GM21381 (cell line): Measurements from ENCODE around the gene PCDH12.

Source experiments
- ATAC-seq: cut with Tn5 transposase; IDR thresholded peaks from one replicate; pipeline ENCODE4 v1.9.1; 2021; ENCODE audit warnings: mild to moderate bottlenecking, moderate library complexity; ENCODE audit not compliant: unreplicated experiment

PCDH12 gene

DNA sequence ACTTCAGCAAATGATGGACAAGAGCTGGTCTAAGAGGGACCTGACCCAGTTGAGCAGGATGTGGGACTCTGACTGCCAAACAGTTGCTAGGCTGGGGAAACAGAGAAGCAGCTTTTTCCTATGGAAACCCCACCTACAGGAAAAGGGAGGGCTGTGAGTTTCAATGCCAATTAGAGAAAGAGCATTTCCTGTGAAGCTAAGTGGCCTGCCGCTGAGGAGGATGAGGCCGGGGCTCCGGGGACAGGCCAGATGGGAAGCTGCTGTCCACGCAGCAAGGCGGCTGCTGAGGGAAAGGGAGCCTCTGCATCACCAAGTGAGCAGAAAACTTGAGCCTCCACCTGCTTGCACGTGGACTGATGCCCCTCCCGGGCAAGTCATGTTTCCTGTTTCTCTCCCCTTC lies at the start of gene PCDH12:
Gene PCDH12 (minus strand): TSS at position 90 of the 400 bp plus-strand sequence. CDS start 351 bp downstream, outside the sequence.
- ATAC-seq: no peak

DNA sequence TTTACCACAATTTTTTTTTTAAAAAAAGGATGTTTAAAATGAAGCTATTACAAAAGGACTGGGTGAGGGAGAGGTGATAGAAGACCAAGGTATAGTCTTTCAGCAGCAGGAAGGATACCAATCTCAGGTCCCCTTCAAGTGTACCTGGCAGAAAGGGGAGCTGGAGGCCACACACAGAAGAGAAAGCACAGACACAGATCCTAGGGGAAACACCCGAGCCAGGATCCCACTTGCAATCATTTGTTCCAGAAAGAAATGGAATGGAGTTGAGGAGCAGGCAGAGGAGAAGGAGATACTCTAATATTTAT lies 49.2 kb upstream of the PCDH12 start:
- ATAC-seq: no peak

DNA sequence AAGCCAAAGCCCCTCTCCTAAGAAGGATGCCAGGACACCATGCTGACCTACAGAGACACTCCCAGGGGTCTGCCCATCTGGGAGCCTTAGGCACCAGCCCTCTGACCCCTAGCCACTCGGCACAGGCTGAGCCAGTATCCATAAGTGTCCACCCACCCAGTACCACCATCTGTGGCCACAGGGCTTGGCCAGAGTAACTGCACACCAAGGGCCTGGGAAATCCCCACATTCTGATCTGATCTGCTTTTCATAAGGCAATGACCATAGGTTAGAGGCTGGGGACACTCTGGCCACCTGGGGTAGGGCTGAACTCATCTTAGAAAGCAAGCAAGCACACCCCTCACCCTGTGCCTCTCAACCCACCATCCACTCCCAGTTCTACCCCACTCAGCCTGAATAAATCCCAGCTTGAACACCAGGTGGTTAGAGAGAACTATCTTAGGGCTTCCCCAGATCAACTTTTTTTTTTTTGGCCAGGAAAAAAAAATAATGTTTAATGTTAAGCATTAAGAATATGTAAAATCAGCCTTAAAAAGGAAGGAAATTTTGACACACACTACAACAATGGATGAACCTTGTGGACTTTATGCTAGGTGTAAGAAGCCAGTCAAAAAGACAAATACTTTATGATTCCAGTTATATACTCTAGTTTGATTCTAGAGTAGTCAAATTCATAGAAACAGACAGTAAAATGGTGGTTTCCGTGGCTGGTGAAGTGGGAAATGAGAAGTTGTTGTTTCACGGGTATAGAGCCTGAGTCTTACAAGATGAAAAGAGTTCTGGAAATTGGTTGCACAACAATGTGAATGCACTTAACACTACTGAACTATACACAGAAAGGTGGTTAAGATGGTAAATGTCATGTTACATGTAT lies 48.6 kb upstream of the PCDH12 start:
- ATAC-seq: no peak

DNA sequence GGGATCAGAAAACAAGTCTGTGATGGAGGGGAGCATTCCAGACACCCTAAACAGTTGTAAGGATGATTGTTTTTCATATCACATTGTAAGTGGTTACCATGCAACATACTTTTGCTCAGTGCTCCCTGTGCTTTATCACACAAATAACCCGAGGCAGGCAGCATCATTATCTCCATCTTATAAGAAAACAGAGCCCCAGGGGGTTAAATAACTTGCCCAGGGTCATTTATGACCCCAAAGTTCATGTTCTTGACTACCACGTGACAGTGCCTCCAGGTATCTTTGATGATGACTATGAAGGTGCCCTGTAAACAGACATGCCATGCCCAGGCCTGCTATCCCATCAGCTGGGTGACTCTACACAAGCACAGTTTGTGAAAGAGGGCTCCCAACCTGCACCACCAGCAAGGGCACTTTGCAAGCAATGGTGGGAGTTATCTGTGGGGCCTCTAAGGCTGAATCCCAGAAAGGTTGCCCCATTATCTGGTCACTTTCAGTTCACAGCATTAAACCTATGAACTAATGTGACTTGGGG lies 45.3 kb upstream of the PCDH12 start:
- ATAC-seq: no peak

DNA sequence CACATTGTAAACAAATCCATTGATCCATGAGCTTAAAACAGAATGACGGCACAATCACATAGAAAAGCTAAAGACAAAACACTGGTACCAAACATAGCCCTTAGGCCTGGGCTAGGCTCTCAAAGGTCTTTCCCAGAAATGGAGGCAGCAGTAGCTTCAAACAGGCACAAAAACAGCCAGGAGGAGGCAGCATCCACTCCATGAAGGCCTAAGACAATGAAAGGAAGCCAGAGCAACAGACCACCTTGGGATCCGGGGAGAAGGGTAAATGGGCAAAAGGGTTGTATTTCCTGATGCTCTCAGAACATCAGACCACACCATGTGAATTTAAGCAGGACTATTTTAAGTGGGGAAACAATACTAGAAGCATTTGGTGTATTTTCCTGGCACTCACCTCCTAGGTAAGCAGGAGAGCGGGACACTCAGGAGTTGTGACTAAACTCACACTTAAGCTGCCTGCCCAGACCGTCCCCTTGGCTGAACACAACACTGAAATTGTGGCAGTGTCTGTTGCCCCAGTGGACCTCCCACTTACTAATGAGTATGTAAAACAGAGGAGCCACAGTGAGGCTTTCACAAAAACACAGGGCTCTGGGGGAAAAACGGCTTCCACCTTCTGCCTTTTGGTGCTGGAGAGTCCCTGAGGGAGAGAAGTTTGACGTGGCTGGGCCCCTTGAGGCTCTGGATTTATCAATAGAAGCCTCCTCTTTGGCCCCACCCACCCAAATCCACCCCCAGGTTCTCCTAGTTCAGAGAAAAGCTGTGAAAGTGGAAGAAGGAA lies 42.9 kb upstream of the PCDH12 start:
- no peak for ATAC-seq

DNA sequence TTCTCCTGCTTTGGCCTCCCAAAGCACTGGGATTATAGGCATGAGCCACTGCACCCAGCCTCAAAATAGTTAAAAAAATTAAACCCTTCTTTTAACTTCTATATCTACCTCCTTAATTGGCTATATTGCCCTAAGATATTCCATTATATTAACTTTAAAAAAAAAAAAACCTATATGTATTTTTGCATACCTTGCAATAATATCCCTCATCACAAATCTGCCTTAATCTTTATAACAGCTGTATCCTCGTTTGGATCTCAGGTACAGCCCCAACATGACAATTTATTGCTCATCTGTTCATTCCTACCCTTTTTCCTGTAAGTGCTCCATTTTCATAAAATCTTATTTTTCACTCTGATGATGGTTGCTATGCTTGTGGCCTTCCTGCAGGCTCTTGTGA lies 42.2 kb upstream of the PCDH12 start:
- no peak for ATAC-seq

DNA sequence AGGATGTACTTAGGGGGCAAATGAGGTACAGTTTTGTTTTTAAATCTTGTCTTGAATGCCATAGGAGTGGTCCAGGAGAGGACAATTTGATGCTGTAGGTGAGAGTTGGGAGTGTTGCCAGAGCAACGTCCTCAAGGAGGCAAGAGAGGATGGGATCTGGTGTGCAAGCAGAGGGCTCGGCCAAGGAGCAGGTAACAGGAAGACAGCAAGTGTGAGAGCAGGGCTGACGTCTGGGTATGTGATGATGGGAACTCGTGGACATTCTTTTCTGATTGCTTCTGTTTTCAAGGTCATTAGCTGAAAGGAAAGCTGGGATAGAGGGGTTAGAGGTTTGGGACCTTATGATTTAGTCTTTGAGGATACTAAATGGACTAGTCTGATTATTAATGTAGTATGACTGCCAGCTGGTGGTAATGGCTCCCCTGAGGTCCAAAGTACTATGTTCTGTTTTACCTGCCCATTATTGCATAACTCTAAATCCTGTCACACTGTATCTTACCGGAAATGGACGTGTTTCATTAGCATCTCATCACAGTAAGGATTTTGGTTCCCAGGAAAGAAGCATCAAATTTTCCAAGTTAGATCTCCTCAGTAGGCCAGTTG lies 39.5 kb upstream of the PCDH12 start:
- no peak for ATAC-seq

DNA sequence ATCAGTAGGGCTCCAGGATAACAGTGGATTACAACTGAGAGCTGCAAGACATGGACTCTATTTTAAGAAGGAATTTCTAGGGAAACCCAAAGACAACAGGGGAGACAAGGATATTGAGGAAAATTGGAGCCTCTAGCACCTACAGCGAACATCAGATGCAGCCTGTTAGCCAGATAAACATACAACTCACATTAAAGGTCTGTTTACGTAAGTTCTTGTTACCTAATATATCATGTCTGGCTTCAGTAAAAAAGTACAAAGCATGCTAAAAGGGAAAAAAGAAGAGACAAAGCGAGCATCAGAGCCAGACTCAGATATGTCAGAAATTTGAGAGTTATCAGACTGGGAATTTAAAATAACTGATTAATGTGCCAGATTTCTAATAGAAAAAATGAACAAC lies 37.7 kb upstream of the PCDH12 start:
- ATAC-seq: no peak

DNA sequence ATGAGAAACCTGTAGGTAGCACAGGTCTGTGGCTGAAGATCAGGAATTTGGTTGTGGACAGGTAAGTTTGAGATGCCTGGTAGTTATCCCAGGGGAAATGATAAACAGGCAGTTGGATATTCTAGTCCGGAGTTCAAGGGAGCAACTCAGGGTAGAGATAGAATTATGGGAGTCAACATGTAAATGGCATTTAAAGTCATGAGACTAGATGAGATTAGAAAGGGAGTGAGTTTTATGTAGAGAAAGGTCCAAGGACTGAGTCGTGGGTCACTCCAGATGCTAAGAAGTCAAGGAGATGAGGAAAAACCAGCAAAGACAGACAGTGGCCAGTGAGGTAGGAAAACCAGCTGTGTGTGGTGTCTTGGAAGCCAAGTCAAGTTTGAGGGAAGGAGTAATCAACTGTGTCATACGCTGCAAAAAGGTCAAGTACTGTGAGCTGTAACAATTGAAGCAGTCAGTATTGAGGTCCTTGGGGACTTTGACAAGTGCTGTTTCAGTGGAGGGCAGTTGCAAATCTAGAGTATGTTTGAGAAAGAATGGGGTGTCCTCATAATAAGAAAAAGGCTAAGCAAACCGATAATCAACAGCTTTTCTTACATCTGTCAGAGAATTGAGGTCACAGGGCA lies 36.6 kb upstream of the PCDH12 start:
- no peak for ATAC-seq

DNA sequence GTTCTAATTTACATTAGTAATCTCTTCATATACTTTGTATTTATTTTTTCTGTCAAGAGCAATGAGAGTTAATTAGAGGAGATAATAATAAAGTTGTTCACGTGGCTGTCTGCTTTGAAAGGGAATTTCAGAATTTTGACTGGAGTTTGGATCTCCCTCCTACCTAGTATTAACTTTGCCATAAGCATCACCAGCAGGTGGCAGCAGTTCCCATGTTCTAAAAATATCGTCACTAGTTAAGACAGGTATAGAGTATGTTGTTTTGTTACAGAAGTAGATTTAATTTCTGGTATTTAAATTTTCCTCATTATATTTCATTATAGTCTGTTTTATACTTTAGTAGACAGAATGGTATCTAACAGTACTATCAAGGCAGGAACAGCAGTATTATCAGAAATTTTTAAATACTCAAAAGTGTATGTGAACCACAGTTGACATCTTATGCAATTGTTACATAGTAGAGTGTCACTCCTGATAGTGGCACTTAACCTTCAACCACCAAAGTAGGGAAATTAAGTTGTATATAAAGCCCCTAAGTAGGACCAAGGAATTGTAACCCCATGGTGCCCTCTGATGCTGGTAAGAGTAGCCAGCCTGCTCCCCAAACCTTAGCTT lies 34.5 kb upstream of the PCDH12 start:
- ATAC-seq: no peak

DNA sequence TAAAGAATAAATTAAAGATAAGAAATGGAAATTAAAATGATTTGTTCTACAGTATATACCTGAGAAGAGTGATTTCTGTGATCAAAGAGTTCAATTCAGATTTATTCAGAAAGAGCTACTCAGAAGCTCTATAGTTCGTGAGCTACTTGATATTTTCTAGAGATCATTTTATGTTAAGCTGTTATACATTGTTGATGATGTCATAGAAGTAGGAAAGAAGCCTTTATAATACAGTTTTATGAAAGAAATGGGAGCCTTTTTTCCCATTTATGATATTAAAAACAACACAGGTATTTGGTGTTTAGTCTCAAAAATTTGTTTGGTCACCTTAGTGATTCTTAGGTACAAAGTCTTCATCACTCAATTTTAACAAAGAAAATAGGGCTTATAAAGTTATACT lies 31.7 kb upstream of the PCDH12 start:
- ATAC-seq: no peak

DNA sequence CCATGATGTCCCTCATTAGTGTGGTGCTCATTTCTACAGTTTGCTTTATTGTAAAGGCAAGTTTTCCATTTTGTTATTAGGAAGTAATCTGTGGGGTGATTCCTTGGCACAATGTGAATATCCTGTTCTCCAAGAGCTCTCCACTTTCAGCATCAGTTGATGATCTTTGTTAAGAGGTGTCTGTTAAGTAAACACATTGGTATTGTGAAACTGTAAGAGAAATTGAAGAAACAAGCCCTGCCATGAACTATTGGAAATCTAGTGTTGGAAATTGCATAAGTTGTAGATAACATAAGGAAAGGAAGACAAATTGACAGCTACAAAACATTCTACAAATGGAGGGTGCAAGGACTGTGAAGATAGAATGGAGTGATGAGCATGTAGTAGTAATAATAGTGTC lies 28.1 kb upstream of the PCDH12 start:
- no peak for ATAC-seq

DNA sequence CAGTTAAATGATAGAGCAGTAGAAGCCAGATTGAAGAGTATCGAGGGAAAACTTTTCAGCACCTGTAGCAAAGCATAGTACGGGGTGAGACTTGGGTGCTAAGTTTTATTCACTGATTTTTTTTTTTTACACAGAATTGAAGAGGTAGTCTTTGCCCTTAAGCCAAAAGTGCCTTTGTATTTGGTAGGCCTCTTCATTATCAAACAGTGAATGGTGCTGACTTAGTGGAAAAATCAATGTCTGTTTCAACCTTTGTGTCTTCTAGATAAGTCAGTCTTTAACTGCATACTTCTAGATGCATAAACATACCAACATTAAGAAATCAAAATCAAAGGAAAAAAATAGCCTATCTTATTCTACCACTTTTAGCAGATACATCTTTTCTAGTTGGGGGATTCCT lies 24.6 kb upstream of the PCDH12 start:
- no peak for ATAC-seq

DNA sequence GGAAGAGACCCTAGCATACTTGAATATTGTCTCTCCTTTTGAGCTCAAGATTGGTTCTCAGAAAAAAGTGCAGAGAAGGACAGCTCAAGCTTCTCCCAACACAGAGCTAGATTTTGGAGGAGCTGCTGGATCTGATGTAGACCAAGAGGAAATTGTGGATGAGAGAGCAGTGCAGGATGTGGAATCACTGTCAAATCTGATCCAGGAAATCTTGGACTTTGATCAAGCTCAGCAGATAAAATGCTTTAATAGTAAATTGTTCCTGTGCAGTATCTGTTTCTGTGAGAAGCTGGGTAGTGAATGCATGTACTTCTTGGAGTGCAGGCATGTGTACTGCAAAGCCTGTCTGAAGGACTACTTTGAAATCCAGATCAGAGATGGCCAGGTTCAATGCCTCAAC lies 20.4 kb upstream of the PCDH12 start:
- ATAC-seq: no peak

DNA sequence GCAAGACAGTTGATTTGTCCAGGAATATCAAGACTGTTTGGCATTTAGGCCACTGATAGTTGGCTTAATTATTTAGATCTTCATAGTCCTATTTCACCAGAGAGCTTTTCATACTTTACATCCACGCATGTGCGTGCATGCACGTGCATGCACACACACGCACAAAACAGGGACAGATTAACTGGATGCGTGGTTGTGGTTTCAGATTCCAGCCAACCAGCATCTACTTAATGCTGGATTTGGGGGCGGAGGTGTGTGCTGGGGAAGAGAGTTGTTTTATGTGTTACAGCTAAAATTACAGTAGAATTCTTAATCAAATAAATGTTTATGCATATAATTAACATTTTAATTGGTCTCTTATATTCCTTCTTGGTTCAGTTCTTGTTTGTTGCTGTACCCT lies 18.2 kb upstream of the PCDH12 start:
- no peak for ATAC-seq

DNA sequence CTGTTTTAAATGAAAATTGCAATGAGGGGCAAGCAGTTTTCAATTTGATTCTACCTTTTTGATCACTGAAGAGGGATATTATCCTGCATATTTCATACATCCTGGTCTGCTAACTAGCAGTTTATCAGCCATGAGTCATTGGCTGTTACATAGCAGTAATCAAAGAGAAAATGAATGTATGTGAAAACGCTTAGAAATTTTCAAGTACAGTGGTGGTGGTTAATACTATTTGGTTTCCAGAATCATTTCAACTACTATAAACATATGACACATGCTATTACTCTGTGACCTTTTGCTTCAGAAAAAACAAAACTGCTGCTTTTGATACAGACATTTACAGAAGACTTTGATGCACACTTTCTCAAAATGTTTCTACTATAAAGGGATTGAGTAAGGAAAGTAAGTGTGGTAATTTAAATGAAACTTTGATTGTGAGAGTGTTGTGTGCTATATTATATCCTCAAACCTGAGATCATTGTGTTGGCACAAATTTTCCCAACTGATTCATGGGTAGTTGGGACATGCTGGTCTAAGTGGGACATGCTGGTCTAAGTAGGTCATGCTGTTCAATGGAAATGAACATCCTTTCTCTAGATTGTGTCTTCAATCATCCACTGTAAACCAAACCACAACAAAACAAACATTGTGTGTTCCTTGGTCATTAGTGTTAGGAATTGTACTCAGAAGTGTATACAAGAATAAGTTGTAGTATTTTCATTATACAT lies 16.0 kb upstream of the PCDH12 start:
- no peak for ATAC-seq

DNA sequence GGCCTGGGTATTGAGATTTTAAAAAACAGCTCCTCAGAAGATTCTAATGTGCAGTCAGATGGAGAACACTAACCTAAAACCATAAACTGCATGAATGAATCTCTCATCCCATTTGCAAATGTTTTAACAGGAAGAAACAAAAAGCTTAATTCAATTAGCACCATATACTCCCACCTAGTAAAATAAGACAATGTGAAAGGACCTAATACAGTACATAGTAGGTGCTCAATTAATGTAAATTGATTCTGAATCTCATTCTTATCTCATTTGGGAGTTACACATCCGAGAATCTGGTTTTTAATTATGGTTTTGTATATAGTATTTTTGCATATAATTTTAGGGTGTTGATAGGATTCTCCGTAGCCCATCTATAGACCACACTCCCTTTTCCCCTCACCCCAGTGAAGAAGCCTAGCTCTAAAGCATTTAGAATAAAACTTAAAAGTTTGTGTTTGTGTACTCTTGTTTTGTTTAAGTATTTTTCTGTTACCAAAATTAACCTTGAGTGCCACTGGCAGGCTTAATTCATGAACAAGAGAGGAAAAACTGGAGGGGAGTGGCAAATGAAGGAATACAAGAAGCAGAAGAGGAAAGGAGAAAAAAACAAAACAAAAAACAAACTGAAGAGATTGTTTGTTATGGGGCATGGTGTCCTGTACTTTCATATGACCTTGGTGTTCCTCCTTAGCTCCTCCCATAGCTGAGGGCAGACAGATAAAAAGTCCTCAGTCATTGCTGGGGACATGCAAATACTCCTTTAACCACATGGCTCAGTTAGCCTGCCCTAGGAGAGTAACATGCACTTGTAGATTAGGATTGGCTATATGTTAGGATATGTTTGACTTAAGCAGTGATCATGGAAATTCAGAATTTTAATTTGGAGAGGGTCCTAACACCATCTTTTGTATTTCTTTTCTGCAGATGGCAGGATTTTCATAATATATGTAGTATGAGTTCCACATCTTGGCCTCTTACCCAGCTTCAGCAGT lies 12.1 kb upstream of the PCDH12 start:
- peak; percentile 52 for ATAC-seq

DNA sequence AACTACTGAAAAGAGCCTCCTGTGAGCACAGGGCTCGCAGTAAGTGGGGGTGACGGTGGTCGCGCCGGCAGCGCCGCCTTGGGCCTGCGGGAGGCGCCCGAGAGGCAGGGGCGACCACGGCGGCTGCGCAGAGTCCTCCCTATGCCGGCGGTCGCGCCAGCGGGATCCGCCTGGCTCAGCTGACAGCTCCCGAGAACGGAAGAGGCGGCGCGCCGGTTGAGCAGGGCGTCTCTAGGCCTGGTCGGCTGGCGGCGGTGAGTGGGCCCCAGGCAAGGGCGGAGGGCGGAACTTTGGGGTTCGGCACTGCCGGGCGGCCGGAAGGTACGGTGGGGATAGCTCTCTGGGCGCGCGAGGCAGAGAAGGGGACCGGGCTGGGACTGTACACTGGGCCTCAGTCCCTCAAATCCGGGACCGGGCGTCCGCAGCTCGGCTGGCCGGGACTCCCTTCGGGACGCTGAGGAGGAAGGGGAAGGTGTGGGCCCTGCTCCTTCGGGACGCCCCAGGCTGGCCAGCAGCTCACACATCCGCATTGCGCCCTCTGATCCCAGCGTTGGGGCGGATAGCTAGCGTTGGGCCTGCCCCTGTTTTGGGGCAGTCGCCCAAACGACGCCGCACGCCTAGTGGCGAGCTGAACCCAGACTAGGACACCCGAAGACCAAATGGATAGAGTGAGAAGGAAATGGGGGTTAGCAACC lies 11.1 kb upstream of the PCDH12 start, which contains the start of gene RNF14:
Gene RNF14 (plus strand): TSS at position 192 of the 695 bp plus-strand sequence. CDS start 4,484 bp downstream, outside the sequence.
- peak; percentile 86 for ATAC-seq
